A375 (cell line): ENCODE results near the gene ZNF283. TPM values are rescaled to one million over a fixed set of nuclear protein-coding genes. Genes with fewer than 3 reads are reported as not detected.

Source experiments
- total RNA-seq: library from RNA; depleted of rRNA; stranded (reverse); fragments of >200 nt; shearing (Covaris generic); gene quantifications from 2 replicates; pipeline ENCODE4 v1.2.3, GENCODE V29; 2014; rRNA removed

ZNF283 gene
- 10.3 and 11.0 TPM in 2 replicates for total RNA-seq

DNA sequence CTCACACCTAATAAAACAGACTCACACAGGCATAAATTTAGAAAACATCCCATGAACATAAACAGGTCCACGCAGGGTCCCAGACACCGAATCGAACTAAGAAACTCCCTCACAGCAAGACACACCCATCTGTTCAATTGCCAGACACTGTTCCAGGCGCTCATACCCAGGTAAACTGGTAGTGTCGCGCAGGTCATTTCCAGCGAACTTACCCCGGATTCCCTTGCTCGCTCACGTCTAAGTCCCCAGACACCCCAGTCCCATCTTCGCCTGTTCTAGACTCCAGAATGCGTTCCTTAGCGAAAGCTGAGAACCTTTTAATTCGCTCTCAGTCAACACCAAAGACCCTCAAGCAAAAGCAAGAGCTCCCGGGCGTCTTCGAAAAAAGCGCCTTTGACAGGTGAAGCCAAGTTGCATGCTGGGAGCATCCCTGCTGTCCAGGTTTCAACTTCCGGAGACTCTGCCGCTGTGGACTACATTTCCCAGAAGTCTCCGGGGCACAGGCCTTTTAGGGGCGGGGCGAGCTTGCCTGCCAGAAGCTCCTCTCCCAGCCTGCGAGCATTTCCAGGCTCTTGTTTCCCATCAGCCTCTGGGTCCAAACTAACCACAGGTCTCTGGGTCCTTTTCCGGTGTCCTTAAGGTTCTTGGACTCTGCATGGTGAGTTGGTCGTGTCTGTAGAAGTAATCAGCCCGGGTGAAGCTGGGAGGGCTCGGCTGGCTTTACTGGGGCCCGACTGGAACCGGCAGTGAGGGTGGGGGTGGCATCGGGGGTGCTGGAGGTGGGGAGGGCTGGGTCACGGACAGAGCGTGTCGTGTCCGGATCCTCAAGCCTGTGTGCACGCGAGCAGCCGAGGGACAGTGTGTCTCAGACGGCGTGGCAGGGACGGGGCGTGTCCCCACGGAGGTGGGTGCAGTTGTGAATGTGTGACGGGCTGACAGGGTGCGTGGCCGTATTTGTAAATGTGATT lies at the start of gene ZNF283:
ZNF283 (plus strand) TSS at position 535 of the 968 bp plus-strand sequence. CDS start 6,184 bp downstream, outside the sequence.

DNA sequence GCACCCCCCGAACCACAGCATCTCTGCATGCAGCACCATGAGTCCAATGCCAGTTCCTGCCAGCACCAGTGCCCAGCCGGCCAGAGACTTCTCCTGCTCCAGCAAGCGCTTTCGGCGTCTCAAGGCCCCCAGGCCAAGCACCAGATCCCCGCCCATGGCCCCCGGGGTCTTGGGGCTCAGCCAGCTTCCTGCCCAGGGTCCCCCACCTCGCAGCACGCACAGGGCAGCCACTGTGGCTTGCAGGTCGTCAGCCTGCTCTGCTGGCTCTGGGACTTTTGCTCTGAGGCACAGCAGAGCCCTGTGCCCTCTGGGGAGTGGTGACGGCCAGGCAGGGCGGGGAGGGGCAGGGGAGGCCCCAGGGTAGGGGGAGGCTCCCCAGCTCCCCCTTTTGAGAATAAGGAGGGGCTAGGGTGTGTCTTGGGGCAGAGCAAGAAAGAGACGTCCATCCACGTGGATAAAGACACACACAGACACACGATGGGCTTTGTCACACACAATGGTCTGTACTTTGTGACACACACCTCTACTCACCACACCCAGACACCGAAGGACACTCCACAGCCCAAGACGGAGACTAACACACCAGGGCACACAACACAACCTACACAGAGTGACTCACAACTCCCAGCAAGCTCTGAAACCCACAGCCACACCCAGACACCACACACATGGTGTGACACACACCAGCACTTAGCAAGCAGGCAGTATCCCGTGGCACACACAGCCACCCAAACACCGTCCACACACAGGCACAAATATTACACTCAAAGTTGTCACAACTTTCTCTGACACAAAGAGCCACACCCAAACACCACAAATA lies 46.2 kb upstream of the ZNF283 start, which contains the start of gene KCNN4:
KCNN4 (minus strand) TSS at position 268 of the 820 bp plus-strand sequence; CDS start at position 156, 112 bp downstream.

DNA sequence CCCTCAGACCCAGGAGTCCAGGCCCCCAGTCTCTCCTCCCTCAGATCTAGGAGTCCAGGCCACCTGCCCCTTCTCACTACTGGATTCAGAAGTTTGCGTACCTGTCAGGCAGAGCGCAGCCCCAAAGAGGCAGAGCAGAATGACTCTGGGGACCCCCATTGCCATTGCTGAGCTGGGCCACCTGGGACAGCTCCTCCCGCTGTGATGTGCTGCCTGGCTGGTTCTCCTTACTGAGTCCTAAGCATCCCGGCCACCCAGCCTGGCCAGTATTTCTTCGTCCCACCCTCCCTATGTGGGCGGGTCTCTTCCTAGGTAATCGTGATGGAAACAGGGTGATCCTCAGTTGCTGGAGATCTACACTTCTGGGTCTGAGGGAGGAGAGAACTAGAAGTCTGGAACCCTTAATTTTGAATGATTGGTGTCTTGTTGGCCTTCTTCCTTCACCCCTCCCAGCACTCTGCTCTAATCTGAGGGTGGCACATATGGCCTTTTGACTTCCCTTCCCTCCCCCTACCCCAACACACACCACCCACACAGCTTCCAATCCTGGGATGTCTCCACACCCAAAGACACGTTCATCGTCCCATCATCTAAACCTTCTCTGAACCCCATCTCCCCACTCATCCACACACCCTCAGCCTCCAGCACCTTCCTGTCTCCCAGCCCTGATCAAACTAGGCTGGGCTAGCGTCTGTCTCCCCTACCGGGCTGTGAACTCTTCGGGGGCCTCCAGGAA lies 24.7 kb upstream of the ZNF283 start, which contains the start of gene LYPD5:
LYPD5 (minus strand) TSS at position 232 of the 736 bp plus-strand sequence; CDS start at position 165, 67 bp downstream.

DNA sequence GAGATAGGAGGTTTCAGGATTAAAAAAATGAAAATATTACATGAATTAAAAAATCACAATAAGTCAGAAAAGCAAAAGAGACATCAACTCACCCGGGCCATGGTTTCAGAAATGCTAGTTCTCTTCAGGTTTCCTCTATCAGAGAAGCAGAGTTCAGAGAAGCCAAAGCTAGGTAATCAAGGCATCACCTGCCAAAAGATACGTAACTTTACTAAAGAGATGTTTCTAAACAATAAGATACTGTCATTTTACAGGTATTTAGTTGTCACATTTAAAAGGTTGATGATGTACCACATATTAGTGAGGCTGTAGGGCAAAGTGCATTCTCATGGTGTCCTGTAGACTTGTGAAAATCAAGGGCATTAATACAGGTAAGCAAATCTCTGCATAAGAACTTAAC lies 56.7 kb downstream of the ZNF283 start, which contains the start of gene ZNF404:
ZNF404 (minus strand) TSS at position 101 of the 400 bp plus-strand sequence.

Other genes with a start within 250 kb of the ZNF283 start
- gene IRGQ, start 231.2 kb upstream of the ZNF283 start, total RNA-seq = 9.4 and 10.5 TPM in 2 replicates
- 10.3 and 12.9 TPM in 2 replicates for gene ZNF576, start 230.7 kb upstream of the ZNF283 start, total RNA-seq
- gene SRRM5, start 215.2 kb upstream of the ZNF283 start, total RNA-seq = 0.29 and 0.30 TPM in 2 replicates
- 57.5 and 59.0 TPM in 2 replicates for gene ZNF428, start 207.7 kb upstream of the ZNF283 start, total RNA-seq
- 99.5 and 105 TPM in 2 replicates for gene CADM4, start 187.5 kb upstream of the ZNF283 start, total RNA-seq
- 139 and 147 TPM in 2 replicates for gene PLAUR, start 157.2 kb upstream of the ZNF283 start, total RNA-seq
- not detected in 2 replicates for gene IRGC, start 111.2 kb upstream of the ZNF283 start, total RNA-seq
- gene SMG9, start 72.4 kb upstream of the ZNF283 start, total RNA-seq = 38.7 and 44.1 TPM in 2 replicates
- gene KCNN4, start 46.3 kb upstream of the ZNF283 start, total RNA-seq = 150 and 157 TPM in 2 replicates
- gene LYPD5, start 24.9 kb upstream of the ZNF283 start, total RNA-seq = 1.0 and 4.5 TPM in 2 replicates
- 1.2 and 1.5 TPM in 2 replicates for gene ZNF404, start 56.6 kb downstream of the ZNF283 start, total RNA-seq
- 20.8 and 23.7 TPM in 2 replicates for gene ZNF45, start 108.0 kb downstream of the ZNF283 start, total RNA-seq
- gene ZNF221, start 123.9 kb downstream of the ZNF283 start, total RNA-seq = 3.3 and 4.5 TPM in 2 replicates
- gene ZNF155, start 156.9 kb downstream of the ZNF283 start, total RNA-seq = 10.7 and 11.9 TPM in 2 replicates
- 1.8 and 2.0 TPM in 2 replicates for gene ZNF230, start 175.6 kb downstream of the ZNF283 start, total RNA-seq
- 5.7 and 8.8 TPM in 2 replicates for gene ZNF222, start 198.1 kb downstream of the ZNF283 start, total RNA-seq
- 1.7 and 3.0 TPM in 2 replicates for gene ZNF223, start 224.7 kb downstream of the ZNF283 start, total RNA-seq
- gene ZNF284, start 244.8 kb downstream of the ZNF283 start, total RNA-seq = 1.2 and 1.7 TPM in 2 replicates